SKM-1 (cell line): Measurements from ENCODE around the gene PICK1.
"Not testable (repeated sequence)": the region's sequence is repeated elsewhere in the genome, so short reads cannot be mapped to it uniquely, and the experiment has no call there.

Source experiments
- DNase-seq: peaks from one replicate; lab custom pipeline; 2025; ENCODE audit not compliant: unreplicated experiment; lab: John Stamatoyannopoulos, UW

Gene PICK1

GRCh38 chr22:38114484-38115398 is 57.5 kb downstream of the PICK1 start:
- DNase-seq = peak; percentile 41

- DNase-seq = no peak
These were observed 58.4 kb downstream of the PICK1 start for GRCh38 chr22:38115423-38116205.

GRCh38 chr22:38117556-38117955 is 60.4 kb downstream of the PICK1 start:
- DNase-seq = not testable (repeated sequence)

- no peak for DNase-seq
These were observed 61.0 kb downstream of the PICK1 start for GRCh38 chr22:38118182-38118581.

- DNase-seq = not testable (repeated sequence)
These were observed 61.5 kb downstream of the PICK1 start for GRCh38 chr22:38118747-38119146.

- DNase-seq = no peak
These were observed 63.3 kb downstream of the PICK1 start for GRCh38 chr22:38120359-38121110.

GRCh38 chr22:38122616-38123015 is 65.4 kb downstream of the PICK1 start:
- no peak for DNase-seq

- DNase-seq = no peak
These were observed 67.2 kb downstream of the PICK1 start for GRCh38 chr22:38124236-38124974.

- no peak for DNase-seq
These were observed 67.9 kb downstream of the PICK1 start for GRCh38 chr22:38125038-38125610.
